ENCODE results near the gene C5AR2.
"Not testable (repeated sequence)": the region's sequence is repeated elsewhere in the genome, so short reads cannot be mapped to it uniquely, and the experiment has no call there.

The C5AR2 gene

DNA sequence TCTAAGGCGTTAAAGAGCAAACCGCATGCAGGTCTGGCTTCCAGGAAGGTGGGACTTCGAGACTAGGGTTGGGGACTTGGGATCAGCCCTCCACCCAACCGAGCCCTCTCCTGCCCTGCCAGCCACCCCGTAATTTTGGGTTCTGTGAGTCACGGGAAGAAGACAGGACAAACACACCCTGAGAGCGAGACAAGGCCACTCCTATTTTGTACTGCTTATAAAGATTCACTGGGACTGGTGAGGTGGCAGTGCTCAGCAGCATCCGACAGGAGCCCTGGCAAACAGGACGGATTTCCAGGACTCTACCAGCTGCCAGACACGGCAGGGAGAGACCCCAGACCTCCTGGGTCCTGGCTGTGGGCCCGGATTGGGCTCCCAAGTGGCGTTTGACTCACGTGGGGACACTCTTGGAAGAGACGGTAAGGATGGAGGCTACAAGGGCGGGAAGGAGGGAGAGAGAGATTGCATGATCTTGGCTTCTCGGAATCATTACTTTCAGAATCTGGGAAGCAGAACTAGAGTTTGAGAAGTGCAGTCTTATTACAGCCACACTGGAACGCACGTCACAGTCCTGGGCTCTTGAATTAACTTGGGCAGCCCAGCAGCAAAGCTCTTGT, at the start of gene C5AR2:
TSS of gene C5AR2 (plus strand) at position 245 of the 617 bp plus-strand sequence. CDS start 8,625 bp downstream, outside the sequence.
- no peak for DNase-seq (ENCODE audit: low read depth)

- no peak for DNase-seq (ENCODE audit: low read depth)
Observed at GRCh38 chr19:47283405-47284059, 48.4 kb upstream of the C5AR2 start.

- peak; percentile 19 for DNase-seq (ENCODE audit: low read depth)
Observed at GRCh38 chr19:47284324-47284899, 47.6 kb upstream of the C5AR2 start.

- DNase-seq (ENCODE audit: low read depth): peak; percentile 72
Observed at GRCh38 chr19:47296036-47296435, 35.9 kb upstream of the C5AR2 start.

DNA sequence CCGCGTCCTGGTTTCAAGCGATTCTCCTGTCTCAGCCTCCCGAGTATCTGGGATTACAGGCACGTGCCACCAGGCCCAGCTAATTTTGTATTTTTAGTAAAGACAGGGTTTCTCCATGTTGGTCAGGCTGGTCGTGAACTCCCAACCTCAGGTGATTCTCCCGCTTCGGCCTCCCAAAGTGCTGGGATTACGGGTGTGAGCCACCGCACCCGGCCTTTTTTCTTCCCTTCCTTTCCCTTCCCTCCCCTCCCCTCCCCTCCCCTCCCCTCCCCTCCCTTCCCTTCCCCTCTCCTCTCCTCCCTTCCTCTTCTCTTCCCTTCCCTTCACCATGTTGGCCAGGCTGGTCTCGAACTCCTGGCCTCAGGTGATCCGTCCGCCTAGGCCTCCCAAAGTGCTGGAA, 31.1 kb upstream of the C5AR2 start:
- DNase-seq (ENCODE audit: low read depth): not testable (repeated sequence)

GRCh38 chr19:47302249-47302648, 29.7 kb upstream of the C5AR2 start:
- no peak for DNase-seq (ENCODE audit: low read depth)

GRCh38 chr19:47303966-47304365, 28.0 kb upstream of the C5AR2 start:
- DNase-seq (ENCODE audit: low read depth): no peak

- peak; percentile 39 for DNase-seq (ENCODE audit: low read depth)
Observed at GRCh38 chr19:47305309-47305751, 26.6 kb upstream of the C5AR2 start.

DNA sequence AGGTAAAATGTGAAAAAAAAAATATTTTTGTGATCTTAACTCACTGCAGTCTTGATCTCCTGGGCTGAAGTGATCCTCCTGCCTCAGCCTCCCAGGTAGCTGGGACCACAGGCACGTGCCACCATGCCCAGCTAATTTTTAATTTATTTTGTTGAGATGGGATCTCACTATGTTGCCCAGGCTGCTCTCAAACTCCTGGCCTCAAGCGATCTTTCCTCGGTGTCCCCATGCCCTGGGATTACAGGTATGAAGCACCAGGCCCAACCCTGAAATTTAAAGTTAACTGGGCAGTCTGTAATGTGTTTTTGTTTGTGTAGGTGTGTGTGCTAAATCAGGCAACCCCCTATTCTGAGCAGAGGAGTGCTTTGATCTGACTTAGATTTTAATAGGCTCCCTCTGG, 25.7 kb upstream of the C5AR2 start:
- no peak for DNase-seq (ENCODE audit: low read depth)

DNA sequence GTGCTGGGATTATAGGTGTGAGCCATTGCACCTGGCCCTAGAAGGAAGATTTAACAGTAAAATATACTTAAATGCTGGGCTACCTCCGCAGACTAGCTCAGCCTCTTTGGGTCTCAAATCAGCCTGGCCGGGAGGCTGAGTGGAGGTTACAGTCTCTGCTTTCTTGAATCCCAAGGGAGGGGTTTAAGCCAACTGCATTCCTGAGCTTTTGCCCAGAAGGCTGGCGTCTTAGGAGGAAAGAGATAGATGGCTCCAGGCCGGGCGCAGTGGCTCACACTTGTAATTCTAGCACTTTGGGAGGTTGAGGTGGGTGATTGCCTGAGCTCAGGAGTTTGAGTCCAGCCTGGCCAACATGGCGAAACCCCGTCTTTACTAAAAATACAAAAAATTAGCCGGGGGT, 22.9 kb upstream of the C5AR2 start:
- DNase-seq (ENCODE audit: low read depth): no peak

DNA sequence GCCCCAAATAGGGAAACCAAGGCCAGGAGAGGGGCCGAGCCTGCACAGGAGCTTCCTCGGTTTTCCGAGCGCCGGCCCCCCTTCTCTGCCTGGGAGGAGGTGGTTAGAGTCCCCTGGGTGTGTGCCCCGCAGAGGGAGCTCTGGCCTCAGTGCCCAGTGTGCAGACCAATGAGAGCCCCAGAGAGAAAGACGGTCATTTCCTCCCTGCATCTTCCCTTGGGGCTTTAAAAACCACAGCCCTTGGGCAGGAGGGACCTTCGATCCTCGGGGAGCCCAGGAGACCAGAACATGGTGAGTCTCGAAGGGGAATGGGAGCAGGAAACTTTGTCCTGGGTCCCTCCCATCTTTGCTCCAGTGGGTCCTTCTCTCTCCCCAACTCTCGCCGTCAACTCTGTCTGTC, 22.4 kb upstream of the C5AR2 start, which contains the start of gene C5AR1:
TSS of gene C5AR1 (plus strand) at position 254 of the 400 bp plus-strand sequence. CDS start at position 289, 35 bp downstream.
- DNase-seq (ENCODE audit: low read depth): no peak

DNA sequence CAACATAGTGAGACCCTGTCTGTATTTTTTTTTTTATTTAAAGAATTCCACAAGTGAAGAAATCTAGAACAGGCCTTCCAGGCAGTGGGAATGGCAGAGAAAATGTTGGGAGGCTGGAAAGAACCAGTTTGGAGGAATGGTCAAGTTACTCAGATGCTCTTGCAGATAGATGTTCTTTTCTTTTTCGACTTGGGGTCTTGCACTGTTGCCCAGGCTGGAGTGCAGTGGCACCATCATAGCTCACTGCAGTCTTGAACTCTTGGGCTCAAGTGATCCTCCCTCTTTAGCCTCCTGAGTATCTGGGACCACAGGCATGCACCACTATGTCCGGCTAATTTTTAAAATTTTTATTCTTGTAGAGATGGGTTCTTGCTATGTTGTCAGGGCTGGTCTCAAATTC, 21.7 kb upstream of the C5AR2 start:
- no peak for DNase-seq (ENCODE audit: low read depth)

- DNase-seq (ENCODE audit: low read depth): no peak
Observed at GRCh38 chr19:47310819-47311218, 21.2 kb upstream of the C5AR2 start.

DNA sequence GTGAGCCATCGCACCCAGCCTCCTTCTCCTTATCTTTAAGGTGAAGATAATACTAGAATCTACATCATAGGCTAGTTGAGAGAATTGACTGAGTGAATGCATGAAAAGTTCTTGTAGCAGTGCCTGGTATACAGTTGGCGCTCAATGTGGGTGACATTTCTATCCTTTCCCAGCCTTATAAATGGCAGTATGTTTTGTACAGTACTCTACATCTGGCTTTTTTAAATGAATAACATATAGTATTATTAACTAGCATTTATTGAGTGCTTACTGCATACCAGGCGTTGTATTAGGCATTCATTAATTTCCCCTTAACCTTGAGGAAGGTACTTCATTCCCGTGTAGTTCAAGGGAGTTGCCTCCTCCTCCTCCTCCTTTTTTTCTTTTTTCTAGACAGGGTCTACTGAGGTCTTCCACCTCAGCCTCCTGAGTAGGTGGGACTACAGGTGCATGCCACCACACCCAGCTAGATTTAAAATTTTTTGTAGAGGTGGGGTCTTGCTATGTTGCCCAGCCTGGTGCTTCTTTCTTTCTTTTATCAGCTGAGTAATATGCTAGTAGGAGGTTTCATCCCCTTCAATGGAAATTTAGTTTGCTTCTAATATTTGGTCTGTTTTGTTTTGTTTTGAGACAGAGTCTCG, 19.5 kb upstream of the C5AR2 start:
- DNase-seq (ENCODE audit: low read depth): no peak

GRCh38 chr19:47313754-47314295, 18.1 kb upstream of the C5AR2 start:
- no peak for DNase-seq (ENCODE audit: low read depth)

DNA sequence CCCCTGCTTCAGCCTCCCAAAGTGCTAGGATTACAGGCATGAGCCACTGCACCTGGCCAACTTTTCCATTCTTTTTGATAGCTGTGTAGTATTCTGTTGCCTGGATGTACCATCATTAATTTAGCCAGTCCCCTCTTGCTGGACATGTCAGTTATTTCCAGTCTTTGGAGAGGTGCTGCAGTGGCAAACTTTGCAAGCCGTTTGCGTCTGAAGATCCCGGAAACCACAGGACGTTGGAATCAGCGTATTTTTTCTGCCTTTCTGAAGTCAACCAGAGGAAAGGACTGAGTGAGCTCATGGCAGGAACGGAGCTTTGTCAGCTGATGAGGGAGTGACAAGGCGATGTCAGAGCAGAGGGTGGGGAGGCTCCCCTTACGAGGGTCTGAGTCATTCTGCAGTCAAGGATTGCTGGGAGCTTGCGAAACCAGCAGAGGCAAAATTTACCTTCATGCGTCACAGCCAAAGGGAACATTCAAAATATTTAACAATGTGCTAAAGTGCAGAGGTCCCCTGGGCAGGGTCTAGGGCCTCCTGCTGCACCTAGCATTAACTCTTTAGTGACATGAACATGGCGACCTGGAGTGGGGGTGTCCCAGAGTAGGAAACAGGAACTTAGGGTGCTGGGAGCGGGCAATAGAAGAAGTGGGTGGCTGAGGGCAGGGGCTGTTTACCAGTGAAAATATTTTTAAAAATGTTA, 16.7 kb upstream of the C5AR2 start:
- peak; percentile 12 for DNase-seq (ENCODE audit: low read depth)

- no peak for DNase-seq (ENCODE audit: low read depth)
Observed at GRCh38 chr19:47316513-47316912, 15.5 kb upstream of the C5AR2 start.

- DNase-seq (ENCODE audit: low read depth): no peak
Observed at GRCh38 chr19:47319923-47320871, 11.8 kb upstream of the C5AR2 start.

GRCh38 chr19:47321630-47322029, 10.3 kb upstream of the C5AR2 start:
- DNase-seq (ENCODE audit: low read depth): no peak

DNA sequence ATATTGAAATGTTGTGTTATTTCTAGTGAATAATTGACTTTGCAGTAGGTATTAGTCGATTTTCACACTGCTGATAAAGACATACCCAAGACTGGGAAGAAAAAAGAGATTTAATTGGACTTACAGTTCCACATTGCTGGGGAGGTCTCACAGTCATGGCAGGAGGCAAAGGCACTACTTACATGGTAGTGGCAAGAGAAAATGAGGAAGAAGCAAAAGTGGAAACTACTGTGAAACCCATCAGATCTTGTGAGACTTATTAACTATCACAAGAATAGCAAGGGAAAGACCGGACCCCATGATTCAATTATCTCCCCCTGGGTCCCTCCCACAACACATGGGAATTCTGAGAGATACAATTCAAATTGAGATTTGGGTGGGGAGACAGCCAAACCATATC, 9.9 kb upstream of the C5AR2 start:
- no peak for DNase-seq (ENCODE audit: low read depth)

DNA sequence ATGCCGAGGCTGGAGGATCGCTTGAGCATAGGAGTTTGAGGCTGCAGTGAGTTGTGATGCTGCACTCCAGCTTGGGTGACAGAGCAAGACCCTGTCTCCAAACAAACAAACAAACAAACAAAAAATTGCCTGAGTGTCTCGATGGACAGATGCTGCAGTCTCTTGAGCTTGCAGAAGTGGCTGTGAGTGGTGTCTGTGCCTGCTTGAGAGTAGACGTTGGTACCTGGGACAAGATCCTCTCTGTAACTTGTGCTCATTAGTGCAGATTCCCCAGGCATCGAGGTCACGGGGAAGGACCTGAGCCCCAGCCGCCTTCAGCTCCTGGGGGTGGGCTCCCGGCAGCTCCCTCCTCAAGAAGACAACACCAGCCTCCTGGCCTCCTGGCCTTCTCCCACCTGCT, 8.6 kb upstream of the C5AR2 start:
- DNase-seq (ENCODE audit: low read depth): no peak

All from activated T-cell treated with anti-CD3 and anti-CD28 coated beads for 24 hours (primary cell).